CD4-positive, alpha-beta memory T cell (primary cell): ENCODE data around the gene COL13A1. TPM values are rescaled to one million over a fixed set of nuclear protein-coding genes. Genes with fewer than 3 reads are reported as not detected.

Source experiments
- CTCF ChIA-PET: fragments of 350-600 bp; sonication (Branson Sonifier 250); formaldehyde crosslinking; loops from one replicate; lab custom pipeline; 2021; ENCODE audit warnings: inconsistent platforms; ENCODE audit not compliant: partially characterized antibody; lab: Charles Lee
- POLR2A ChIA-PET: fragments of 350-600 bp; sonication (Branson Sonifier 250); formaldehyde crosslinking; loops from one replicate; lab custom pipeline; 2021; ENCODE audit not compliant: partially characterized antibody; lab: Charles Lee
- DNase-seq, 5 donors: peaks; one replicate each; pipeline versions ENCODE4 v3.0.0 to v3.0.0-alpha.2; 2020 to 2022; ENCODE audit warnings: mixed read lengths in 1 of 5
- H3K27ac ChIP-seq: one replicate; pipeline ENCODE4 v1.7.0; 2013; ENCODE audit warnings: low read depth, low read length
- H3K27me3 ChIP-seq: 2 replicates; pipeline ENCODE4 v1.7.0; 2013; ENCODE audit warnings: mild to moderate bottlenecking, low read length, moderate library complexity; ENCODE audit not compliant: insufficient read depth
- H3K36me3 ChIP-seq: 2 replicates; pipeline ENCODE4 v1.7.0; 2013; ENCODE audit warnings: mild to moderate bottlenecking, low read length, moderate library complexity; ENCODE audit not compliant: insufficient read depth
- H3K4me1 ChIP-seq: 2 replicates; pipeline ENCODE4 v1.7.0; 2013; ENCODE audit warnings: mild to moderate bottlenecking, low read length, moderate library complexity; ENCODE audit not compliant: insufficient read depth
- H3K4me3 ChIP-seq, 2 donors: one replicate each; pipeline ENCODE4 v1.7.0; 2013; ENCODE audit warnings: low read length in 2 of 2, mild to moderate bottlenecking in 1 of 2
- H3K9me3 ChIP-seq, 2 donors: one replicate each; pipeline ENCODE4 v1.7.0; 2013; ENCODE audit warnings: low read length in 2 of 2, control low read depth in 1 of 2; ENCODE audit not compliant: control insufficient read depth in 1 of 2
- H3K27ac Mint-ChIP-seq, 7 donors: one replicate each; pipeline ENCODE4 v1.8.0; 2020 to 2021; ENCODE audit warnings: mixed read lengths in 7 of 7, mild to moderate bottlenecking in 6 of 7, inconsistent platforms in 3 of 7, moderate library complexity in 3 of 7
- H3K27me3 Mint-ChIP-seq, 2 donors: one replicate each; pipeline ENCODE4 v1.8.0; 2020 to 2021; ENCODE audit warnings: mixed read lengths in 2 of 2
- H3K36me3 Mint-ChIP-seq, 2 donors: one replicate each; pipeline ENCODE4 v1.8.0; 2020 to 2021; ENCODE audit warnings: mixed read lengths in 2 of 2, inconsistent platforms in 1 of 2, mild to moderate bottlenecking in 1 of 2
- H3K4me1 Mint-ChIP-seq, 4 donors: one replicate each; pipeline ENCODE4 v1.8.0; 2020 to 2021; ENCODE audit warnings: mixed read lengths in 4 of 4, mild to moderate bottlenecking in 1 of 4
- H3K4me3 Mint-ChIP-seq, 8 donors: one replicate each; pipeline ENCODE4 v1.8.0; 2020 to 2021; ENCODE audit warnings: mixed read lengths in 8 of 8, mild to moderate bottlenecking in 7 of 8, moderate library complexity in 6 of 8, inconsistent platforms in 3 of 8
- H3K9me3 Mint-ChIP-seq, 8 donors: one replicate each; pipeline ENCODE4 v1.8.0; 2020 to 2021; ENCODE audit warnings: mixed read lengths in 8 of 8, mild to moderate bottlenecking in 5 of 8, inconsistent platforms in 3 of 8, moderate library complexity in 1 of 8
- intact Hi-C: fragments of 100-400 bp; cut with micrococcal nuclease; formaldehyde crosslinking; loops from one replicate; pipeline ENCODE4 v1.15.1; 2023
- polyA plus RNA-seq, 2 donors: library from polyadenylated mRNA; unstranded; fragments of 300-500 nt; fragmentation: Illumina TruSeq; gene quantifications; one replicate each; pipeline ENCODE4 v1.2.3, GENCODE V29; 2021
- total RNA-seq, 2 experiments: library from RNA; stranded (reverse); gene quantifications; one replicate each; pipeline ENCODE4 v1.2.3, GENCODE V29; 2021

COL13A1 gene
- total and polyA plus RNA-seq, 4 experiments from 2014 or later: not detected

DNA sequence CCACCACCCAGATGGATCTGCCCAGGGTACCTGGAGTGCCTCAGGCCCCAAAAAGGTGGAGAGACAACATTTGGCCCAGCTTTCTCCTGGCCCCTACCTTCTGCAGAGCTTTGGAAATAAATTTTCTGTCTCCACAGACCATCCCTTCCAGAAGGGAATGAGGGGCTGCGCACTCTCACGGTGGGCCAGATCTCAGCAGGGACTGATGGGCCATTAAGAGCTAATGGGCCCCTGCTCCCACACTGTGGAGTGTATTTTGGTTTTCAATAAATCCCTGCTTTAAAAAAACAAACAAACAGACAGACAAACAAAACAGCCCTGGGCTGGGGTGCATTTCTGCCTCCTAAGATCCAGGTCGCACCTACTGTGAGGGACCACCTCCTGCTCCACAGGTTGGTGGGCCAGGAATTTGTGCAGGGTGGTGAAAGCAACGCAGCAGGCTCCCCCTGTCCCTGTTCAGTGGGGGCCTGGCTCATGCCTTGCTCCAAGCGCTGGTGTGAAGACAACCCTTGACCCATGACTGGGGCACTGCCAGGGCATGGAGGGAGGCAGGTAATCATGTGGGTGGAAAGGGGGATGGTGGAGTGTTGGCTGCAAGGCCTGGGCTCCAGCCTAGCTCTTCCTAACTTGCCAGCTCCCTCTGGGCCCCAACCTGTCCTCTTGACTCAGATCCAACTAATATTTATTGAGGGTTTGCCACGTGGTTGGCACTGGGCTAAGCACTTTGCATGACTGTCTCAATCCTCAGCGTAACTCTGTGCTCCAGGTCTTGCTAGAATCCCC lies 88.5 kb downstream of the COL13A1 start:
- H3K9me3 ChIP-seq: no peaks in the 10 kb centered on the region
- no peaks in the 10 kb centered on the region for H3K27me3 ChIP-seq
- no peaks in the 10 kb centered on the region for H3K4me1 Mint-ChIP-seq
- no peaks in the 10 kb centered on the region for H3K9me3 Mint-ChIP-seq
- intact Hi-C loops: no loop called here
- H3K27me3 Mint-ChIP-seq: peaks cover 1 to 7% of the 10 kb centered on the region in 2 donors
- ChIA-PET CTCF (no interaction called here), POLR2A (no interaction called here)
- no peak overlapping the region for H3K27ac Mint-ChIP-seq
- no peaks in the 10 kb centered on the region for H3K36me3 Mint-ChIP-seq
- no peaks in the 10 kb centered on the region for H3K4me1 ChIP-seq
- DNase-seq: no peak
- H3K27ac ChIP-seq: no peak overlapping the region
- no peak overlapping the region for H3K4me3 ChIP-seq
- no peaks in the 10 kb centered on the region for H3K36me3 ChIP-seq
- H3K4me3 Mint-ChIP-seq: no peak overlapping the region

DNA sequence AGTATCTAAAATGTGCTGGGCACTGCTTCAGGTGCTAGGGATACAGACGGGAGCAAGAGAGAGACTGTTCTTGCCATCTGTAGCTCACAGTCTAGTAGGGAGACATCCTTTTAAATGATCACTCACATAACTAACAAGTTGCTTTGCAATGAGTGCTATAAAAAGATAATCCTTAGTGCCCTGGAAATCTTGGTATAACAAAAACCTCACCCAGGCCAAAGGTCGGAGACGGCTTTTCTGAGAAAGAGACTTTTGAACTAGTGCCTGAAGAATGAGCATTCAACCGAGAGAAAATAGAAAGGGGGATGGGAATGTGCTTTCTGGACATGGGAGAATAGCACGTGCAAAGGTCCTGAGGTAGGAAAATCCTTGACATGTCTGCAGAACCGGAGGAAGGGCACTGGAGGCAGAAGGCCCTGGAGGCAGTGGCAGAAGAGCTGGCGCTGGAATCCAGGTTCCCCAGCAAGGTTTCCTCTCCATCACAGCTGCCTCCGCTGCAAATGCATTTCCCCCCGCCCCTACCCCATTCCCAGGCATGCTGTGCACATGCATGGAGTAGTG lies 89.4 kb downstream of the COL13A1 start:
- CTCF ChIA-PET: no interaction called here
- H3K4me3 ChIP-seq: no peak overlapping the region
- Mint-ChIP-seq H3K36me3 (no peaks in the 10 kb centered on the region), H3K9me3 (no peaks in the 10 kb centered on the region), H3K4me3 (no peak overlapping the region), H3K27me3 (peaks cover 1 to 7% of the 10 kb centered on the region in 2 donors), H3K4me1 (no peaks in the 10 kb centered on the region), H3K27ac (no peak overlapping the region)
- H3K4me1 ChIP-seq: no peaks in the 10 kb centered on the region
- no peaks in the 10 kb centered on the region for H3K36me3 ChIP-seq
- intact Hi-C loops: no loop called here
- no peak overlapping the region for H3K27ac ChIP-seq
- DNase-seq: no peak
- H3K9me3 ChIP-seq: no peaks in the 10 kb centered on the region
- POLR2A ChIA-PET: no interaction called here
- H3K27me3 ChIP-seq: no peaks in the 10 kb centered on the region

DNA sequence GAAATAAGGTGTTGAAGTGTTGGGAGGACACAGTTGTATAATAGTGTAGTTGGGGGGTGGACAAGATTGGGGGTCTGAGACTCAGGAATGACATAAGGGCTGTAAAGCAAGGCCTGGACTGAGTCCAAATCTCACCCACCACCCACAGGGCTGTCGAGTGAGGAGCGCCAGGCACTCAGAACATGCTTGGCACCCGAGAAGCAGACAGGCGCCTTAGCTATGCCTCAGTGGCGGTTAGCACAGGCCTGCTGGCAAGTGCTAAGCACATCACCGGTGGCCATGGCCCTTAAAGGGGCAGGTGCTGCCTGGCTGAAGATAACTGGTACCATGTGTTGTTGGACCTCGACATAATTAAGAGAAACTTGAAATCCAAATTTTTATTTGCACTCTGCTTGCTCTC lies 90.7 kb downstream of the COL13A1 start:
- Mint-ChIP-seq H3K36me3 (no peaks in the 10 kb centered on the region), H3K9me3 (no peaks in the 10 kb centered on the region), H3K27ac (no peak overlapping the region), H3K4me3 (no peak overlapping the region), H3K27me3 (peaks cover 1 to 6% of the 10 kb centered on the region in 2 donors), H3K4me1 (no peaks in the 10 kb centered on the region)
- no peaks in the 10 kb centered on the region for H3K36me3 ChIP-seq
- H3K27ac ChIP-seq: no peak overlapping the region
- intact Hi-C loops: no loop called here
- no peak overlapping the region for H3K4me3 ChIP-seq
- H3K27me3 ChIP-seq: no peaks in the 10 kb centered on the region
- no peaks in the 10 kb centered on the region for H3K4me1 ChIP-seq
- H3K9me3 ChIP-seq: no peaks in the 10 kb centered on the region
- DNase-seq: no peak
- ChIA-PET CTCF (no interaction called here), POLR2A (no interaction called here)

DNA sequence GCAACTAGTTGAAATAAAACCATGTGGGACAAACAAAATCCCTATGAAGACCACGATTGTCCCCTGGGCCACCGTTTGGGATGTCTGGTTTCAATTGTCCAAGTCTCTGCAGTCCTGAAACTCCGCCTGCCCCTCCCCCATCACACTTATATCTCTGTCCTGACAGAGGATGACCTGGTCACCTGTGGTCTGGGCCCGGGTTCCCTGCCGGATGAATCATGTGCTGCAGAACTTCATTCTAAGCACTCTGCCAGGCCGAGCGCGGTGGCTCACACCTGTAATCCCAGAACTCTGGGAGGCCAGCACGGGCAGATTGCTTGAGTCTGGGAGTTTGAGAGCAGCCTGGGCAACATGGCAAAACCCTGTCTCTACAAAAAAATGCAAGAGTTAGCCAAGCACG lies 91.1 kb downstream of the COL13A1 start:
- ChIA-PET POLR2A (no interaction called here), CTCF (no interaction called here)
- no peak for DNase-seq
- intact Hi-C loops: no loop called here
- no peak overlapping the region for H3K4me3 Mint-ChIP-seq
- H3K4me3 ChIP-seq: no peak overlapping the region
- H3K27ac ChIP-seq: no peak overlapping the region
- no peaks in the 10 kb centered on the region for H3K36me3 Mint-ChIP-seq
- H3K4me1 ChIP-seq: no peaks in the 10 kb centered on the region
- H3K27ac Mint-ChIP-seq: no peak overlapping the region
- no peaks in the 10 kb centered on the region for H3K36me3 ChIP-seq
- H3K4me1 Mint-ChIP-seq: no peaks in the 10 kb centered on the region
- H3K27me3 ChIP-seq: no peaks in the 10 kb centered on the region
- peaks cover 1 to 6% of the 10 kb centered on the region in 2 donors for H3K27me3 Mint-ChIP-seq
- no peaks in the 10 kb centered on the region for H3K9me3 ChIP-seq
- H3K9me3 Mint-ChIP-seq: no peaks in the 10 kb centered on the region

DNA sequence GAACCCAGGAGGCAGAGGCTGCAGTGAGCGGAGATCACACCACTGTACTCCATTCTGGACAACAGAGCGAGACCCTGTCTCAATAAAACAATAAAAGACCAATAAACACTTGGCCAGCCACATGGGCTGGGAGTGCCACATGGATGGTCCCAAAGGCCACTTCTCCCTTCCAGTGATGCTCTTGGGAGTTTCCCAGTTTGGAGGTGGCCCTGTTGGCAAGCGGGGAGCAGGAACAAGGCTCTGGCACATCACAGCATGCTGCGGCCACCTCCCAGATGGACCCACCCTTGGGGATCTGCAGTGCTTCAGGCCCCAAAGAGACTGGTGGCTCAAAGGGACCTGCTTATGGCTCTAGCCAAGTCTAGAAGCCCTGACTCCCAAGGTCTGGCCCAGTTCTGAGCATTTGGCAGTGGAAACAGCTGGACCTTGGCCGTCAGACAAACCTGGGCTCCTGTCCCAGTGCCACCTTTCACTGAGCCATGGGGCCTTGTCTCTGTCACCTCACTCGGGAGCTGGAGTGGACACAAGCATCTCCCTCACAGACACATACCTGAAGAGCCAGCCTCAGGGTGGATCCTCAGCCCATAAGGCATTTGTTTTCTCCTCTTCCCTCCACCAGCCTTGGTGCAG lies 91.7 kb downstream of the COL13A1 start:
- Mint-ChIP-seq H3K36me3 (no peaks in the 10 kb centered on the region), H3K27me3 (peaks cover 1 to 6% of the 10 kb centered on the region in 2 donors), H3K4me3 (no peak overlapping the region), H3K9me3 (no peaks in the 10 kb centered on the region), H3K4me1 (no peaks in the 10 kb centered on the region), H3K27ac (no peak overlapping the region)
- POLR2A ChIA-PET: no interaction called here
- Histone ChIP-seq H3K36me3 (no peaks in the 10 kb centered on the region), H3K4me3 (no peak overlapping the region), H3K27ac (no peak overlapping the region), H3K4me1 (no peaks in the 10 kb centered on the region), H3K9me3 (no peaks in the 10 kb centered on the region), H3K27me3 (no peaks in the 10 kb centered on the region)
- no peak for DNase-seq
- CTCF ChIA-PET: no interaction called here
- intact Hi-C loops: no loop called here

DNA sequence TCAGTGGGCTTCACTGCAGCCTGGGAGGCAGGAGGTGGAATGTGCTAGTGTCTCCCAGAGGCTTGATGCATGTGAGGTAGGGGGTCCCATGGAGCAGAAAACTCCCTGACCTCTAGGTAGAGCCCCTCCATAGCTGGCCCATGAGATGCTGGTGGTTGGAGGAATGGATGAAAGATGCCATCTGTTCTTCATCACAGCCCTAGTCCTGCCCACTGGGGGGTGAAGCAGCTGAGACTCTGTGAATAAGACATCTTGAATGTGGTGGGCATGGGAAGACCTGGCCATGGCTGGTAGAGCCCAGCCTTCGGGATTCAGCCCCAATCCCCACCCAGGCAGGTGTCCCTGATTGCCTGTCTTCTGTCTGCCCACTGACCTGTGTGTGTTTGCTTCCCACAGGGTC lies 92.5 kb downstream of the COL13A1 start:
- Histone ChIP-seq H3K27me3 (no peaks in the 10 kb centered on the region), H3K4me1 (no peaks in the 10 kb centered on the region), H3K27ac (no peak overlapping the region), H3K4me3 (no peak overlapping the region), H3K9me3 (no peaks in the 10 kb centered on the region), H3K36me3 (no peaks in the 10 kb centered on the region)
- Mint-ChIP-seq H3K4me1 (no peaks in the 10 kb centered on the region), H3K27me3 (peaks cover 1 to 6% of the 10 kb centered on the region in 2 donors), H3K9me3 (no peaks in the 10 kb centered on the region), H3K36me3 (no peaks in the 10 kb centered on the region), H3K4me3 (no peak overlapping the region), H3K27ac (no peak overlapping the region)
- intact Hi-C loops: no loop called here
- CTCF ChIA-PET: no interaction called here
- DNase-seq: no peak
- POLR2A ChIA-PET: no interaction called here

DNA sequence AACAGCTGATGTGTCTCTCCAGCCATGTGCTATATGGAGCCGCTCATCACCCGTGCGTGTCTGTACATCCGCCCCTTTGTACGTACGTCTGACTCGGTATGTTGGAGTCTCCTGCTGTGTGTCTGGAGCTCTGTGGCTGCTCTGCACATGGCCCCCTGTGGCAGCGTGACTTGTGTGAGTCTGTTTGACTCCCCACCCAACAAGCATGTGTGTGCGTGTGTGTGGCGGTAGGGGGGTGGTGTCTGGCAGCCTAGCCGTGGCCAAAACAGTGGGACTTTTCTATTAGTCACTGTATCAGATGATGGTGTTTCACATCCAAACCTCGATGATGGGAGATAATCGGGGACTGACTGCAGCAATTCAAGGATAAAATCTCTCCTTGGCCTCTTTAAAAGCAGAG lies 94.1 kb downstream of the COL13A1 start:
- H3K36me3 ChIP-seq: no peaks in the 10 kb centered on the region
- ChIA-PET CTCF (no interaction called here), POLR2A (no interaction called here)
- intact Hi-C loops: no loop called here
- Mint-ChIP-seq H3K4me1 (no peaks in the 10 kb centered on the region), H3K27ac (no peak overlapping the region), H3K9me3 (no peaks in the 10 kb centered on the region), H3K27me3 (peaks cover 1 to 6% of the 10 kb centered on the region in 2 donors), H3K4me3 (no peak overlapping the region), H3K36me3 (no peaks in the 10 kb centered on the region)
- H3K4me3 ChIP-seq: no peak overlapping the region
- H3K9me3 ChIP-seq: no peaks in the 10 kb centered on the region
- H3K27me3 ChIP-seq: no peaks in the 10 kb centered on the region
- no peak overlapping the region for H3K27ac ChIP-seq
- H3K4me1 ChIP-seq: no peaks in the 10 kb centered on the region
- DNase-seq: no peak
